HUES64 (cell line): ENCODE results near the gene AK8.
"Not testable (repeated sequence)": the region's sequence is repeated elsewhere in the genome, so short reads cannot be mapped to it uniquely, and the experiment has no call there.

Experiments
- H3K27ac ChIP-seq: 2 replicates; pipeline ENCODE4 v1.7.0; 2013; ENCODE audit warnings: low read depth, low read length, inconsistent platforms
- H3K27me3 ChIP-seq: 2 replicates; pipeline ENCODE4 v1.6.1; 2013; ENCODE audit warnings: mild to moderate bottlenecking, low read length; ENCODE audit not compliant: insufficient read depth
- H3K36me3 ChIP-seq: 2 replicates; pipeline ENCODE4 v1.6.1; 2013; ENCODE audit warnings: mild to moderate bottlenecking, low read length; ENCODE audit not compliant: insufficient read depth
- H3K4me1 ChIP-seq: 2 replicates; pipeline ENCODE4 v1.6.1; 2013; ENCODE audit warnings: mild to moderate bottlenecking, low read length, moderate library complexity; ENCODE audit not compliant: insufficient read depth
- H3K4me3 ChIP-seq: 2 replicates; pipeline ENCODE4 v1.5.1; 2013; ENCODE audit warnings: mild to moderate bottlenecking, low read length, moderate library complexity
- H3K9ac ChIP-seq: 2 replicates; pipeline ENCODE4 v1.6.1; 2013; ENCODE audit warnings: mild to moderate bottlenecking, low read depth, low read length
- H3K9me3 ChIP-seq: 2 replicates; pipeline ENCODE4 v1.6.1; 2013; ENCODE audit warnings: low read depth, low read length; ENCODE audit not compliant: insufficient read depth
- WGBS: fragments of 150-250, 120-280 bp; methylation state at CpG from one replicate; pipeline ENCODE4 v1.1.7; 2013; ENCODE audit warnings: missing lambda C conversion rate; 5-methylcytosine and 5-hydroxymethylcytosine counted together

The AK8 gene

GRCh38 chr9:132721661-132722060, 156.4 kb downstream of the AK8 start:
- 93% methylated on average over 12 of the region's 12 CpGs for WGBS
- Histone ChIP-seq H3K27ac (no peak overlapping the region), H3K4me1 (no peaks in the 10 kb centered on the region), H3K27me3 (0 out of 2 replicates have a peak, but pooled peaks cover 4% of the 10 kb centered on the region), H3K4me3 (no peak overlapping the region), H3K9ac (no peak overlapping the region), H3K9me3 (no peaks in the 10 kb centered on the region), H3K36me3 (no peaks in the 10 kb centered on the region)

GRCh38 chr9:132718381-132718928, 159.6 kb downstream of the AK8 start:
- H3K4me3 ChIP-seq, H3K4me1 ChIP-seq, H3K9ac ChIP-seq, H3K36me3 ChIP-seq, H3K27ac ChIP-seq, H3K27me3 ChIP-seq, H3K9me3 ChIP-seq: not testable (repeated sequence)
- WGBS, result 92% methylated on average over 7 of the region's 8 CpGs

DNA sequence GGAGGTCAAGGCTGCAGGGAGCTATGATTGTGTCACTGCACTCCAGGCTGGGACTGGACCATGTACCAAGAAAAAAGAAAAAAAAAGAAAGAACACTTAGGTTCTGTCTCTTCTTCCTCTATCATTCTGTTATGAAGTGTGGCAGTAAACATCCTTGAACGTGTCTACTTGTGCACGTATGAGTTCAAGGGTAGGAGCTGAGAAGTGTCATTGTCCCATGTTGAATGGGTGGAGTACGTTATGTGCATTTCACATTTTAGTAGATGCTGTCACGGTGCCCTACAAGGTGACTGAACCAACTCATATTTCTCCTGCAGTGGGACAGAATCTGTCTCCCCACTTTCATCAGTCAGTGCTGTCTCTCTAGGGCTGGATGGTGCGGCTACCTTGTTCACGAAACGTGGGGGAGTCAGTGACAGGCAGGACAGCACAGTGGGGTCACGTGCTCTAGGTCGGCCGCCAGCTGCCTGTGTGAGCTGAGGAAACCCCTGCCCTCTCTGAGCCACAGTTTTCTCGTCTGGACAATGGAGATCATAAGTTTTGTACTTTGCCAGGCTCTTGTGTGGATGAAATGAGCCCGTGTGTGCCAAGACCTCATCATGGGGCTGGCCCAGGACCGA, 160.6 kb downstream of the AK8 start:
- Histone ChIP-seq H3K27ac (no peak overlapping the region), H3K9me3 (no peaks in the 10 kb centered on the region), H3K9ac (no peak overlapping the region), H3K36me3 (no peaks in the 10 kb centered on the region), H3K4me3 (no peak overlapping the region), H3K27me3 (0 out of 2 replicates have a peak, but pooled peaks cover 4% of the 10 kb centered on the region), H3K4me1 (no peaks in the 10 kb centered on the region)
- WGBS, result 92% methylated on average over 13 of the region's 13 CpGs

DNA sequence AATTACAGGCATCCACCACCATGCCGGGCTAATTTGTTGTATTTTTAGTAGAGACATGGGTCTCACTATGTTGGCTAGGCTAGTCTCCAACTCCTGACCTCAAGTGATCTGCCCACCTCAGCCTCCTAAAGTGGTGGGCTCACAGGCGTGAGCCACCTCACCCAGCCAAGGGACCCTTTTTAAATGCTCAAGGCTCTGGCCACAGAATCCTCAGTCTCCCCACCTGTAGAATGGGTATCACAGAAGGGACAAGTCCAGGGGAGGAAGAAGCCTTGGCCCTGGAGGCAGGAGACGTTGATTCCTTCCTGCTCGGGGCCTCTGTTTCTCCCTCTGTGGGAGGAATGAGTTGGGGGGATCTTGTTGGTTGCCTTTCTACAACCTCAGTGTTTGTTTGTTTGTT, 162.1 kb downstream of the AK8 start:
- Histone ChIP-seq H3K9ac (no peak overlapping the region), H3K4me3 (no peak overlapping the region), H3K9me3 (no peaks in the 10 kb centered on the region), H3K27me3 (0 out of 2 replicates have a peak, but pooled peaks cover 4% of the 10 kb centered on the region), H3K4me1 (no peaks in the 10 kb centered on the region), H3K36me3 (no peaks in the 10 kb centered on the region), H3K27ac (no peak overlapping the region)
- WGBS, result 90% methylated on average over 4 of the region's 4 CpGs

- Histone ChIP-seq H3K27ac (no peak overlapping the region), H3K4me1 (no peaks in the 10 kb centered on the region), H3K36me3 (no peaks in the 10 kb centered on the region), H3K9ac (no peak overlapping the region), H3K9me3 (no peaks in the 10 kb centered on the region), H3K27me3 (0 out of 2 replicates have a peak, but pooled peaks cover 4% of the 10 kb centered on the region), H3K4me3 (no peak overlapping the region)
- 94% methylated on average over 5 of the region's 5 CpGs for WGBS
Observed at GRCh38 chr9:132712753-132713152, 165.3 kb downstream of the AK8 start.

- H3K4me3 ChIP-seq, result no peak overlapping the region
- WGBS, result 87% methylated on average over 3 of the region's 3 CpGs
Observed at GRCh38 chr9:132711846-132712245, 166.2 kb downstream of the AK8 start.

GRCh38 chr9:132711152-132711551, 166.9 kb downstream of the AK8 start:
- H3K4me3 ChIP-seq, H3K27ac ChIP-seq, H3K9me3 ChIP-seq, H3K4me1 ChIP-seq, H3K9ac ChIP-seq, H3K27me3 ChIP-seq, H3K36me3 ChIP-seq: not testable (repeated sequence)
- 94% methylated on average over 5 of the region's 5 CpGs for WGBS

More at GRCh38 chr9:132711846-132712245, 166.2 kb downstream of the AK8 start:
- H3K9me3 ChIP-seq, result no peaks in the 10 kb centered on the region
- H3K27ac ChIP-seq, result no peak overlapping the region
- H3K36me3 ChIP-seq, result no peaks in the 10 kb centered on the region
- H3K4me1 ChIP-seq, result no peaks in the 10 kb centered on the region
- H3K27me3 ChIP-seq, result no peaks in the 10 kb centered on the region
- H3K9ac ChIP-seq, result no peak overlapping the region

DNA sequence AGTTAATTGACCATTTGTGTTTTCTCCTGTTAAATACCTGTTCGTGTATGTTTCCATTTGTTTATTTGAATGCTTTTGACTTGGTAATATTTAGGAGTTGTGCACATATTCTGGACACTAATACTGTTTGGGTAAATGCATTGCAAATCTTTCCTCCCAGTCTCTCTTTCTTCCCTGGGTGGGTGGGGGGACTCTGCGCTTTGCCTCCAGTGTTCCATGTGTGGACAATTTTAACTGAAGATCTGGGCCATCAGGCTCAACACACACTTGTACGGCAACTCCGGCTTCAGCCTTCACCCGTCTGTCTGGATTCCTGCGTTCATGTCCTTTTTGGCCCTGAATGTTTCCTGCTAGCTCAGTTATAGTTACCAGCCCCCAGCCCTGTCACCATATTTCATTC, 167.8 kb downstream of the AK8 start:
- Histone ChIP-seq H3K4me3 (no peak overlapping the region), H3K36me3 (no peaks in the 10 kb centered on the region), H3K4me1 (no peaks in the 10 kb centered on the region), H3K27ac (no peak overlapping the region), H3K27me3 (no peaks in the 10 kb centered on the region), H3K9me3 (no peaks in the 10 kb centered on the region), H3K9ac (no peak overlapping the region)
- 91% methylated on average over 6 of the region's 6 CpGs for WGBS

- WGBS, result 92% methylated on average over 23 of the region's 23 CpGs
- H3K27me3 ChIP-seq, result no peaks in the 10 kb centered on the region
- H3K9ac ChIP-seq, result no peak overlapping the region
- no peak overlapping the region for H3K27ac ChIP-seq
- H3K4me1 ChIP-seq, result no peaks in the 10 kb centered on the region
- H3K9me3 ChIP-seq, result 0 out of 2 replicates have a peak, but pooled peaks cover under 1% of the 10 kb centered on the region
- H3K4me3 ChIP-seq, result no peak overlapping the region
- H3K36me3 ChIP-seq, result no peaks in the 10 kb centered on the region
Observed at GRCh38 chr9:132708769-132709430, 169.2 kb downstream of the AK8 start.

DNA sequence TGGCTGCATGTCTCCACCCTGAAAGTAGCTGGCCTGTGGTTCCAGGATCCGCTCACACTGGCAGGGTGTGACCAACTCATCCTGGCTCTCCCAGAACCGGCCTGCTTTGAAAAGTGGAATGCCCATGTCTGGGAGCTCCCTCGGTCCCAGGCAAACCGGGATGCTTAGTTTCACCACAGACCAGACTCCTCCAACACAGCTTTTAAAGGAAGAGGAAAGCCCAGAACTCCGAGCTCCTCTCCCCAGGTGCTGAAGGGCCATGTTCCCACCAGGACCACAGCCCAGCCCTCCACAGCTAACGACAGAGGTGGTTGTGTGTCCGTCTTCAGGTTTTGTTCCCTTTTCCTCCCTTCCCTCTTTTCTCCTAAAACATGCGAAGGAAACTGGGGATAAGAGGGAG, 169.8 kb downstream of the AK8 start:
- Histone ChIP-seq H3K36me3 (no peaks in the 10 kb centered on the region), H3K9ac (no peak overlapping the region), H3K9me3 (peaks cover 6% of the 10 kb centered on the region; the same call in 1 of the 2 replicates), H3K27ac (no peak overlapping the region), H3K4me1 (no peaks in the 10 kb centered on the region), H3K4me3 (no peak overlapping the region), H3K27me3 (no peaks in the 10 kb centered on the region)
- WGBS, result 89% methylated on average over 8 of the region's 8 CpGs

GRCh38 chr9:132703336-132703735, 174.7 kb downstream of the AK8 start:
- Histone ChIP-seq H3K9ac (no peak overlapping the region), H3K4me3 (no peak overlapping the region), H3K27ac (no peak overlapping the region), H3K27me3 (no peaks in the 10 kb centered on the region), H3K9me3 (peaks cover 39% of the 10 kb centered on the region), H3K36me3 (no peaks in the 10 kb centered on the region), H3K4me1 (no peaks in the 10 kb centered on the region)
- WGBS, result 85% methylated on average over 2 of the region's 2 CpGs
